Measurements from ENCODE around the gene EVA1A.

EVA1A gene

DNA sequence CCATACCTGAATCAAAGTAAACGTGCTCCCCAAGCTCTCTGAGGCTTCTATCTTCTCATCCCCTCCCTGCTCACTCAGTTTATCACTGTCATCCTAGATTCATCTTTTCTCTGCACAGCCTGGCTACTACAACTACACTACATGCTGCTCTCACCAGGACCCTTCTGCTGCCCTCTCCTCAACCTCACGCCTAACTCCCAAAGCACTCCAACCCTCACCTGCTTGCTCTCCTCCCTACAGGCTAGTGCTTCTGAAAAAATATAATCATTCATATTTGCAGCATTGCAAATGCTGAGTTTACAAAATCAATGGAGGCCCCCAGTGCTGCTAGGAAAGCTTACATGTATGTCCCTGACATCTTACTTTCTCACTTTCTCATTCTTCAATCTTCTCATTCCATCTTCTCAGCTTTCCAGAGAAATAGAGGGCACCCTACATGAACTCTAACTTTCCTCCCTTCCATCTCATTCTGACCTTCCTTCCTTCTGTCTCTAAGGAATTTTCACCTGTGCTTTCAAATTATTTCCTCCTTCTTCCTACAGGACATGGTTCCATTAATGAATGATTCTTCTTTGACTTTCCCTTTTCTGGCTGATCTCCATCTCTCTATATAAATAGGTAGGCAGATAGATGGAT, 36.3 kb downstream of the EVA1A start:
- H3K27ac ChIP-seq (ENCODE audit: low read depth, low read length) = no peak overlapping the region
- H3K36me3 ChIP-seq (ENCODE audit: control insufficient read depth, low read length) = no peaks in the 10 kb centered on the region
- H3K4me2 ChIP-seq (ENCODE audit: low read length) = no peak overlapping the region
- no peaks in the 10 kb centered on the region for H3K4me1 ChIP-seq (ENCODE audit: control insufficient read depth, low read length)
- H3K27me3 ChIP-seq (ENCODE audit: control insufficient read depth, low read length) = no peaks in the 10 kb centered on the region
- no peaks in the 10 kb centered on the region for H3F3A ChIP-seq (ENCODE audit: control insufficient read depth, insufficient read depth)
- H3K9me2 ChIP-seq (replicated peaks; ENCODE audit: control insufficient read depth, low read length) = no peaks in the 10 kb centered on the region
- TF ChIP-seq, protein P1, sequence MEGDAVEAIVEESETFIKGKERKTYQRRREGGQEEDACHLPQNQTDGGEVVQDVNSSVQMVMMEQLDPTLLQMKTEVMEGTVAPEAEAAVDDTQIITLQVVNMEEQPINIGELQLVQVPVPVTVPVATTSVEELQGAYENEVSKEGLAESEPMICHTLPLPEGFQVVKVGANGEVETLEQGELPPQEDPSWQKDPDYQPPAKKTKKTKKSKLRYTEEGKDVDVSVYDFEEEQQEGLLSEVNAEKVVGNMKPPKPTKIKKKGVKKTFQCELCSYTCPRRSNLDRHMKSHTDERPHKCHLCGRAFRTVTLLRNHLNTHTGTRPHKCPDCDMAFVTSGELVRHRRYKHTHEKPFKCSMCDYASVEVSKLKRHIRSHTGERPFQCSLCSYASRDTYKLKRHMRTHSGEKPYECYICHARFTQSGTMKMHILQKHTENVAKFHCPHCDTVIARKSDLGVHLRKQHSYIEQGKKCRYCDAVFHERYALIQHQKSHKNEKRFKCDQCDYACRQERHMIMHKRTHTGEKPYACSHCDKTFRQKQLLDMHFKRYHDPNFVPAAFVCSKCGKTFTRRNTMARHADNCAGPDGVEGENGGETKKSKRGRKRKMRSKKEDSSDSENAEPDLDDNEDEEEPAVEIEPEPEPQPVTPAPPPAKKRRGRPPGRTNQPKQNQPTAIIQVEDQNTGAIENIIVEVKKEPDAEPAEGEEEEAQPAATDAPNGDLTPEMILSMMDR (IDR thresholded peaks at IDR 0.05; ENCODE audit: low read depth, low read length, poor library complexity, severe bottlenecking) = no peak
- no peak for TF ChIP-seq EZH2phosphoT487 (IDR thresholded peaks at IDR 0.05; ENCODE audit: borderline replicate concordance, low read length)
- no peaks in the 10 kb centered on the region for H3K9me3 ChIP-seq (ENCODE audit: control insufficient read depth, insufficient read depth, low read length)
- no peaks in the 10 kb centered on the region for H4K20me1 ChIP-seq (ENCODE audit: control insufficient read depth, insufficient read depth, low read depth, low read length)
- H3K79me2 ChIP-seq (ENCODE audit: control insufficient read depth, low read length) = no peaks in the 10 kb centered on the region
- H3K4me3 ChIP-seq (ENCODE audit: low read length) = no peak overlapping the region

DNA sequence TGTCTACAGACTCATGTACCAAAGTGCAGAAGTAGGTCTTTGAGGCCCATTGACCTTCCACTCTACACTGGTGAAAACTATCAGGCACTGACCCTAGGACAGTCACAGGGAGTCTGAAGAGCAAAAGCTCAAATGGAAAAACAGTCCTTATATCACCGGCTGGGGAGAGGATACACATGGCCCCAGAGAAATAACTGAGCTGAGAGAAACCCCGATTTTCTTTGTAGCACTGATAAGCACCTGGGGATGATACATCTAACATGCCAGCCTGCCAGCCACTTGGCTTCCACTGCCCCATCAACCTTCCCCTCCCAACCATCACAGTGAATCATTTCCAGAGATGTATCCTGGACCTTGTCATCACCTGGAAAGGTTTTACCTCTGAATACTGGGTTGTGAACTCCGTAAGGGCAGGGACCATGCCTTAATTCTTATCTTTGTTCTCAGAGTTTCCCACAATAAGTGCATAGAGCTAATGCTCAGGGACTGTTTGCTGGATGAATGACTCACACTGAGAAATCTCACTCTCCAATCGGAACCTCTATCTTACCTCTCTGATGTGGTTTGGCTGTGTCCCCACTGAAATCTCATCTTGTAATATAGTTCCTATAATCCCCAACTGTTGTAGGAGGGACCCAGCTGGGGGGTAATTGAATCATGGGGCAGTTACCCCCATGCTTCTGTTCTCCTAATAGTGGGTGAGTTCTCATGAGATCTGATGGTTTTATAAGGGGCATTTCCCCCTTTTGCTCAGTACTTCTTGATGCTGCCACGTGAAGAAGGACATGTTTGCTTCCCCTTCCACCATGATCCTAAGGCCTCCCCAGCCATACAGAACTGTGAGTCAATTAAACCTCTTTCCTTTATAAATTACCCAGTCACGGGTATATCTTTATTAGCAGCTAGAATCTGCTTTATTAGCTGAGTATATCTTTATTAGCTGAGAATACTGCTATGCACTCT, 37.1 kb downstream of the EVA1A start:
- no peak overlapping the region for H3K4me3 ChIP-seq (ENCODE audit: low read length)
- no peaks in the 10 kb centered on the region for H3K9me2 ChIP-seq (replicated peaks; ENCODE audit: control insufficient read depth, low read length)
- H3K27ac ChIP-seq (ENCODE audit: low read depth, low read length) = no peak overlapping the region
- H3K36me3 ChIP-seq (ENCODE audit: control insufficient read depth, low read length) = no peaks in the 10 kb centered on the region
- H3F3A ChIP-seq (ENCODE audit: control insufficient read depth, insufficient read depth) = no peaks in the 10 kb centered on the region
- no peak for TF ChIP-seq EZH2phosphoT487 (IDR thresholded peaks at IDR 0.05; ENCODE audit: borderline replicate concordance, low read length)
- TF ChIP-seq, protein P1 (IDR thresholded peaks at IDR 0.05; ENCODE audit: low read depth, low read length, poor library complexity, severe bottlenecking) = no peak
- H3K79me2 ChIP-seq (ENCODE audit: control insufficient read depth, low read length) = no peaks in the 10 kb centered on the region
- H3K4me1 ChIP-seq (ENCODE audit: control insufficient read depth, low read length) = no peaks in the 10 kb centered on the region
- no peaks in the 10 kb centered on the region for H4K20me1 ChIP-seq (ENCODE audit: control insufficient read depth, insufficient read depth, low read depth, low read length)
- no peak overlapping the region for H3K4me2 ChIP-seq (ENCODE audit: low read length)
- no peaks in the 10 kb centered on the region for H3K9me3 ChIP-seq (ENCODE audit: control insufficient read depth, insufficient read depth, low read length)
- no peaks in the 10 kb centered on the region for H3K27me3 ChIP-seq (ENCODE audit: control insufficient read depth, low read length)

DNA sequence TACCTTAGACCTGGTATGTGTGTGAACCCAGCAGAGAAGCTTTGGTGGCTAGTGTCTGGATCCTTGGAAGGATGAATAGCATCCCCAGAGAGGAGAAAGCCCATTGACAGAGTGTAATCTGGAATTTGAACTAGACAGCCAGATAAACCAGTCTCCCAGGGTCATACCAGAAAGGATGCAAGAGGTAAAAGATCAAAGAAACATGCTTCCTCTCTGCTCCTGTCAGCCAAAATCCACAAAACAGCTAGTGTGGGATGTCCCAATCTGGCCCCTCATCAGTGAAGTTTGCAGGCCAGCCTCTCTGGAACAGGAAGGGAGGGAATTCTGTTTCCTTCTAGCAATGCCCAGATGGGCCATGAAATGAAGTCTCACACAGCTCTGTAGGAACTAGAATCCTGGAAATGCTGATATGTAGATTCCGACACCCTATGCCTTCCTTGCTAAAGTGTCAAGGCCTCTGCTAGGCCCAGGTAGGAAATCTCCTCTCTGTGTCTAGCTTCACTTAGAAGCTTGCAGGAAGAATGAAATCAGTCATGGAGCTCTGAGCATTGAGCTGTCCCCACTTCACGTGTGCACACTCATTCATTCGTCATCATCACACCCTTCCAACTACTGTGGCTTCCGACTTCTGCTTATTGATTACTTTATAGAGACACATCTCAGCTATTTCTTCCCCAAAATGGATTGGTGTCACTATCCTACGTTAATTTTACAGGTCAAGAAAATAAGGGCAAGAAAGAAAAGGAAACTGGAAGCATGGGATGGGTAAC, 38.0 kb downstream of the EVA1A start:
- H3K36me3 ChIP-seq (ENCODE audit: control insufficient read depth, low read length) = no peaks in the 10 kb centered on the region
- H3K4me2 ChIP-seq (ENCODE audit: low read length) = no peak overlapping the region
- no peak overlapping the region for H3K27ac ChIP-seq (ENCODE audit: low read depth, low read length)
- no peak overlapping the region for H3K4me3 ChIP-seq (ENCODE audit: low read length)
- H4K20me1 ChIP-seq (ENCODE audit: control insufficient read depth, insufficient read depth, low read depth, low read length) = no peaks in the 10 kb centered on the region
- TF ChIP-seq, protein P1 (IDR thresholded peaks at IDR 0.05; ENCODE audit: low read depth, low read length, poor library complexity, severe bottlenecking) = no peak
- TF ChIP-seq EZH2phosphoT487 (IDR thresholded peaks at IDR 0.05; ENCODE audit: borderline replicate concordance, low read length) = no peak
- no peaks in the 10 kb centered on the region for H3F3A ChIP-seq (ENCODE audit: control insufficient read depth, insufficient read depth)
- no peaks in the 10 kb centered on the region for H3K4me1 ChIP-seq (ENCODE audit: control insufficient read depth, low read length)
- no peaks in the 10 kb centered on the region for H3K79me2 ChIP-seq (ENCODE audit: control insufficient read depth, low read length)
- no peaks in the 10 kb centered on the region for H3K27me3 ChIP-seq (ENCODE audit: control insufficient read depth, low read length)
- no peaks in the 10 kb centered on the region for H3K9me3 ChIP-seq (ENCODE audit: control insufficient read depth, insufficient read depth, low read length)
- no peaks in the 10 kb centered on the region for H3K9me2 ChIP-seq (replicated peaks; ENCODE audit: control insufficient read depth, low read length)

Measured in DOHH2 (cell line).